Right lobe of liver (tissue), 4 donors: ENCODE results near the gene SNED1.

Experiments used
- POLR2A ChIP-seq: fragments of 450-650 bp; IDR thresholded peaks from one replicate; pipeline ENCODE4 v1.6.1; 2017; ENCODE audit warnings: antibody characterized with exemption, mild to moderate bottlenecking
- TF ChIP-seq, protein P1 (sequence below), 4 donors: fragments of 200-600 bp in 3 of 4; fragments of 450-650 bp in 1 of 4; IDR thresholded peaks; one replicate each; pipeline versions ENCODE4 v1.5.1 to v1.8.0; 2016 to 2022; ENCODE audit warnings: antibody characterized with exemption in 4 of 4, mild to moderate bottlenecking in 2 of 4
- donor health status: DM: no; HTN: no; CAD: no.
- donor health status: DM: no; HTN: no; CAD: no.
- donor health status: DM: no; HTN: yes; CAD: no.

DNA sequence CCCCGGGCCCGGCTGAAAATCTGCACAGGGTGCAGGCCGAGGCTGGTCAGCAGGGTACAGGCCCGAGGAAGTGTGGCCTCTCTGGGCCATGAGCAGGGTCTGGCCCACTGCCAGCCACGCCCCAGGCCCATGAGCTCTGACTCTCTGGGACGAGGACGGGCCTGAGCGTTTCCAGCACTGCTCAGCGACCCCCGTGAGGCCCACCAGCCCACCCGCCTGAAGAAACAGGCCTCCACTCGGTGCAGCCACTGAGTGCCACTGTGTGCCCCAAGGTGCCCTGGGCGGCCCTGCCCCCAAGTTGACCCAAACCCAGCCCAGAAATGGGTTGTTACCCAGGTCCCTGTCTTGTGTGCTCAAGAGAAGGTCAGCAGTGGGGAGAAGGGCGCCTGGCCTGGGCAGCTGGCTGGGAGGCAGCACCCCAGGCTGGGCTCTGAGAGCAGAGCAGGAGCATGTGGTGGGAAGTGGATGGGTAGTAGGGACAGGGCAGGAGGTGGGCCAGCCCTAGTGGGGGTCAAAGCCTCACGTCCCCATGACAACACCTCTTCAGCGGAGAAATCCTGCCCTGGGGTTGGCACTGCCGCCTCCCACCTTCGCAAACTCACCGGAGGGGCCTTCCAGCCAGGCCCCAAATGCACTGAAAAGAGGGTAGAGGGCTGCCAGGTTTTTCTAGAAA is 2.1 kb upstream of the SNED1 start:
- TF ChIP-seq, protein P1, sequence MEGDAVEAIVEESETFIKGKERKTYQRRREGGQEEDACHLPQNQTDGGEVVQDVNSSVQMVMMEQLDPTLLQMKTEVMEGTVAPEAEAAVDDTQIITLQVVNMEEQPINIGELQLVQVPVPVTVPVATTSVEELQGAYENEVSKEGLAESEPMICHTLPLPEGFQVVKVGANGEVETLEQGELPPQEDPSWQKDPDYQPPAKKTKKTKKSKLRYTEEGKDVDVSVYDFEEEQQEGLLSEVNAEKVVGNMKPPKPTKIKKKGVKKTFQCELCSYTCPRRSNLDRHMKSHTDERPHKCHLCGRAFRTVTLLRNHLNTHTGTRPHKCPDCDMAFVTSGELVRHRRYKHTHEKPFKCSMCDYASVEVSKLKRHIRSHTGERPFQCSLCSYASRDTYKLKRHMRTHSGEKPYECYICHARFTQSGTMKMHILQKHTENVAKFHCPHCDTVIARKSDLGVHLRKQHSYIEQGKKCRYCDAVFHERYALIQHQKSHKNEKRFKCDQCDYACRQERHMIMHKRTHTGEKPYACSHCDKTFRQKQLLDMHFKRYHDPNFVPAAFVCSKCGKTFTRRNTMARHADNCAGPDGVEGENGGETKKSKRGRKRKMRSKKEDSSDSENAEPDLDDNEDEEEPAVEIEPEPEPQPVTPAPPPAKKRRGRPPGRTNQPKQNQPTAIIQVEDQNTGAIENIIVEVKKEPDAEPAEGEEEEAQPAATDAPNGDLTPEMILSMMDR (IDR thresholded peaks at IDR 0.05): no peak
- no peak for TF ChIP-seq POLR2A
